Activated CD4-positive, alpha-beta T cell treated with anti-CD3 and anti-CD28 coated beads, Interleukin-2, amount 10 ng/mL, durations not matched to agents 7 days and 5 days (primary cell): ENCODE measurements around the gene XCR1. TPM values are rescaled to one million over a fixed set of nuclear protein-coding genes. Genes with fewer than 3 reads are reported as not detected.

Experiments
- CTCF ChIA-PET: fragments of 350-600 bp; sonication (Branson Sonifier 250); formaldehyde crosslinking; loops from one replicate; lab custom pipeline; 2021; ENCODE audit warnings: antibody characterized with exemption; lab: Charles Lee
- POLR2A ChIA-PET: fragments of 350-600 bp; sonication (Branson Sonifier 250); formaldehyde crosslinking; loops from one replicate; lab custom pipeline; 2021; ENCODE audit warnings: antibody characterized with exemption; lab: Charles Lee
- DNase-seq: peaks from one replicate; pipeline ENCODE4 v3.0.0-alpha.2; 2020
- H3K27ac Mint-ChIP-seq: one replicate; pipeline ENCODE4 v1.8.0; 2021; ENCODE audit warnings: mild to moderate bottlenecking, moderate library complexity, mixed read lengths
- H3K27me3 Mint-ChIP-seq: one replicate; pipeline ENCODE4 v1.8.0; 2021; ENCODE audit warnings: mixed read lengths
- H3K36me3 Mint-ChIP-seq: one replicate; pipeline ENCODE4 v1.8.0; 2021; ENCODE audit warnings: low read depth, mixed read lengths
- H3K4me1 Mint-ChIP-seq: one replicate; pipeline ENCODE4 v1.8.0; 2021; ENCODE audit warnings: mixed read lengths
- H3K4me3 Mint-ChIP-seq: one replicate; pipeline ENCODE4 v1.8.0; 2021; ENCODE audit warnings: mild to moderate bottlenecking, moderate library complexity, mixed read lengths
- H3K9me3 Mint-ChIP-seq: one replicate; pipeline ENCODE4 v1.8.0; 2021; ENCODE audit warnings: mixed read lengths
- total RNA-seq, 2 experiments: library from RNA; stranded (reverse); gene quantifications; one replicate each; pipeline ENCODE4 v1.2.3, GENCODE V29; 2021

The XCR1 gene
- not detected for total RNA-seq

DNA sequence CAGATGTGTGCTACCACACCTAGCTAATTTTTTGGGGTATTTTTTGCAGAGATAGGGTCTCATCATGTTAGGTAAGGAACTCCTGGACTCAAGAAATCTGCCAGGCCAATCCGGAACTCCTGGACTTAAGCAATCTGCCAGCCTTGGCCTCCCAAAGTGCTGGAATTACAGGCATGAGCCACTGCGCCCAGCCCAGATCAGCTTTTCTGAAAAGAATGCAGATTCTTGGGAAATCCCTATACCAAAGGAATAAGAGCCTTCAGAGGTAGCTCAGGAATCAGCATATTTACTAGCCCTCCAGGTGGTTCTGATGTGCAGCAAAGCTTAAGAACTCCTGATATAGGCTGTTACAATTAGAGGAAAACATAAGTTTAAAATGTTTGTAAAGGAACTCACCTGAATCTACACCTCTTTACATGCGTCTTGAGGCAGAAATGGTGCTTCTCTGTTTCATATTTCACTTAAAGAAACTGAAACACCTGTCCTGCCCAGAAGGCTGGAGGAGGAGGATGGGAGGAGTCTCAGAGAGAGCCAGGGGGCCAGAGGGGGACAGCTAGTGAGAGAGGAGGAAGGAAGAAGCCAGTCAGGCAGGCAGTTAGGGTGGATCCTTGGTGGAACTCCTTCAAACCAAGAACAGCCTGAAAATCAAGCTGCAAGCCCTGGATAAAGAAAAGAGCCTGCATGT is at the start of gene XCR1:
Gene XCR1, minus strand, starts transcription at position 463 of the 685 bp plus-strand sequence. CDS start 5,536 bp downstream, outside the sequence.
- no peak within 1 kb of the TSS for H3K27ac Mint-ChIP-seq
- H3K9me3 Mint-ChIP-seq: peaks cover 20% of the 10 kb centered on the region
- H3K27me3 Mint-ChIP-seq: peaks cover 17% of the 10 kb centered on the region
- no peaks in the 10 kb centered on the region for H3K4me1 Mint-ChIP-seq
- CTCF ChIA-PET: interaction anchor here (0.6 to 1.4 kb wide), 4 partner anchors 12 to 267 kb away, joined by 3 to 7 read pairs (median 3); no protein-coding TSS in a partner anchor
- POLR2A ChIA-PET: no interaction called here
- no peak within 1 kb of the TSS for H3K4me3 Mint-ChIP-seq
- H3K36me3 Mint-ChIP-seq: peaks cover 1% of the 10 kb centered on the region
- no peak for DNase-seq

- no peak overlapping the region for H3K27ac Mint-ChIP-seq
- CTCF ChIA-PET: interaction anchor here (0.8 to 5.8 kb wide), 25 partner anchors 9 to 326 kb away, joined by 3 to 120 read pairs (median 4); partner anchors contain the start of genes CCR1 and CXCR6
- H3K9me3 Mint-ChIP-seq: peaks cover 10% of the 10 kb centered on the region
- peaks cover 12% of the 10 kb centered on the region for H3K36me3 Mint-ChIP-seq
- H3K4me1 Mint-ChIP-seq: peaks cover 24% of the 10 kb centered on the region
- peaks cover 55% of the 10 kb centered on the region for H3K27me3 Mint-ChIP-seq
- H3K4me3 Mint-ChIP-seq: no peak overlapping the region
- POLR2A ChIA-PET: no interaction called here
- DNase-seq: no peak
These were observed 49.3 kb upstream of the XCR1 start for GRCh38 chr3:46076606-46077005.

GRCh38 chr3:46075816-46076215 is 48.5 kb upstream of the XCR1 start:
- ChIA-PET CTCF (interaction anchor here (0.9 to 5.8 kb wide), 13 partner anchors 8 to 325 kb away, joined by 3 to 120 read pairs (median 4); partner anchors contain the start of gene CXCR6), POLR2A (no interaction called here)
- Mint-ChIP-seq H3K4me3 (no peak overlapping the region), H3K27ac (no peak overlapping the region), H3K9me3 (peaks cover 16% of the 10 kb centered on the region), H3K27me3 (peaks cover 59% of the 10 kb centered on the region), H3K4me1 (peaks cover 32% of the 10 kb centered on the region), H3K36me3 (peaks cover 19% of the 10 kb centered on the region)
- DNase-seq: no peak

- ChIA-PET POLR2A (no interaction called here), CTCF (no interaction called here)
- H3K4me3 Mint-ChIP-seq: peak overlapping the region; percentile 7
- peaks cover 29% of the 10 kb centered on the region for H3K36me3 Mint-ChIP-seq
- no peak for DNase-seq
- H3K27me3 Mint-ChIP-seq: peaks cover 74% of the 10 kb centered on the region
- H3K27ac Mint-ChIP-seq: peak overlapping the region; percentile 60
- H3K9me3 Mint-ChIP-seq: peaks cover 17% of the 10 kb centered on the region
- peaks cover 55% of the 10 kb centered on the region for H3K4me1 Mint-ChIP-seq
These were observed 44.1 kb upstream of the XCR1 start for GRCh38 chr3:46071222-46071858.

GRCh38 chr3:46070595-46071093 is 43.4 kb upstream of the XCR1 start:
- H3K27me3 Mint-ChIP-seq: peaks cover 70% of the 10 kb centered on the region
- POLR2A ChIA-PET: no interaction called here
- peak overlapping the region; percentile 60 for H3K27ac Mint-ChIP-seq
- peaks cover 17% of the 10 kb centered on the region for H3K9me3 Mint-ChIP-seq
- H3K4me1 Mint-ChIP-seq: peaks cover 59% of the 10 kb centered on the region
- peaks cover 29% of the 10 kb centered on the region for H3K36me3 Mint-ChIP-seq
- CTCF ChIA-PET: interaction anchor here (0.6 to 7.0 kb wide), 2 partner anchors 7 to 281 kb away, joined by 5 to 52 read pairs; no protein-coding TSS in a partner anchor
- DNase-seq: no peak
- H3K4me3 Mint-ChIP-seq: peak overlapping the region; percentile 7

DNA sequence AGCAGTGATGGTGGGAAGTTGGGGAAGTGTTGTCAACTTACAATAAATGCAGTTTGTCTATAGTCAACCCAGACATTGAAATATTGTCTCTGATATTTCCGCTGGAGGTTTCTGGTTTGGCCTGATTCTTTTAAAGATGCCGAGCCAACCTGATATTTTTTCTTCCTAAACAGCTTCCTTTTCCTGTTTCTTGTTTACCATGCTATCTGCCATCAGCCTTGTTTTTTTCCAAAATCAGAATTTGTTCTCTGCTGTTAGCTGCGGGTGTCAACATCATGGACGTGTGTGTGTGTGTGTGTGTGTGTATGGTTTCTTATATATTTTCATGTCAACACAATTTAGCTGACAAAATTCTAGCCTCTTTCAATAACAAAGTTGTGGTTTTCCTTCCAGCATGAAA is 41.2 kb upstream of the XCR1 start:
- Mint-ChIP-seq H3K27ac (peak overlapping the region; percentile 67), H3K27me3 (peaks cover 61% of the 10 kb centered on the region), H3K4me1 (peaks cover 73% of the 10 kb centered on the region), H3K4me3 (peak overlapping the region; percentile 3), H3K9me3 (peaks cover 17% of the 10 kb centered on the region), H3K36me3 (peaks cover 27% of the 10 kb centered on the region)
- no peak for DNase-seq
- ChIA-PET POLR2A (no interaction called here), CTCF (interaction anchor here (0.7 to 7.0 kb wide), 7 partner anchors 9 to 309 kb away, joined by 3 to 52 read pairs (median 3); no protein-coding TSS in a partner anchor)

GRCh38 chr3:46067401-46067800 is 40.1 kb upstream of the XCR1 start:
- CTCF ChIA-PET: interaction anchor here (1.4 to 7.0 kb wide), 4 partner anchors 10 to 310 kb away, joined by 3 to 52 read pairs (median 3); no protein-coding TSS in a partner anchor
- Mint-ChIP-seq H3K4me1 (peaks cover 73% of the 10 kb centered on the region), H3K36me3 (peaks cover 18% of the 10 kb centered on the region), H3K27me3 (peaks cover 61% of the 10 kb centered on the region), H3K9me3 (peaks cover 10% of the 10 kb centered on the region), H3K4me3 (no peak overlapping the region), H3K27ac (peak overlapping the region; percentile 39)
- no peak for DNase-seq
- POLR2A ChIA-PET: no interaction called here

GRCh38 chr3:46065750-46066256 is 38.5 kb upstream of the XCR1 start:
- H3K9me3 Mint-ChIP-seq: peaks cover 3% of the 10 kb centered on the region
- POLR2A ChIA-PET: no interaction called here
- CTCF ChIA-PET: interaction anchor here (1.5 to 7.0 kb wide), 3 partner anchors 12 to 127 kb away, joined by 3 to 52 read pairs (median 6); no protein-coding TSS in a partner anchor
- H3K27me3 Mint-ChIP-seq: peaks cover 63% of the 10 kb centered on the region
- H3K4me1 Mint-ChIP-seq: peaks cover 63% of the 10 kb centered on the region
- no peak for DNase-seq
- peaks cover 10% of the 10 kb centered on the region for H3K36me3 Mint-ChIP-seq
- H3K27ac Mint-ChIP-seq: peak overlapping the region; percentile 74
- no peak overlapping the region for H3K4me3 Mint-ChIP-seq

- peak overlapping the region; percentile 37 for H3K4me3 Mint-ChIP-seq
- CTCF ChIA-PET: interaction anchor here (1.3 to 7.0 kb wide), 5 partner anchors 12 to 129 kb away, joined by 3 to 52 read pairs (median 4); no protein-coding TSS in a partner anchor
These were observed 38.0 kb upstream of the XCR1 start for GRCh38 chr3:46065294-46065705.

DNA sequence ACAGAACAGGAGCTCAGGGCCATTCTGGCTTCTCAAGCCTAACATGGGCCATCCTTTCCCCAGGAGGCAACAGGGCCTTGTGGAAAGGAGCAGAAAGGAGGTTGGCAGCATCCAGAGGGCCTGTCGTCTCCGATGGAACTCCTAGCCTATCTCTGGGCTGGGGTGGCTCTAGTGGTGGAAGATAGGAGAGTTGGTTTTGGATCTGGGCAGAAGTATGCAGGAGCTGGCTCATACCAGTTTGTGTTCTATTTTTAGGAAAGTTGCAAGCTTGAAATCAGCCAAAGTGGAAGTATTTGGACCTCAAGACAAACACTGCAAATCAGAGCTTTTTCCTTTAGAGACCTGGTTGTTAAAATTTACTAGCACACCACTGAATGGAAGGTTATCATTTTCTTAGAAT is 35.4 kb upstream of the XCR1 start:
- no peak overlapping the region for H3K27ac Mint-ChIP-seq
- H3K9me3 Mint-ChIP-seq: peaks cover 2% of the 10 kb centered on the region
- no peak for DNase-seq
- peaks cover 66% of the 10 kb centered on the region for H3K27me3 Mint-ChIP-seq
- no peak overlapping the region for H3K4me3 Mint-ChIP-seq
- ChIA-PET CTCF (interaction anchor here (0.6 to 1.4 kb wide), 3 partner anchors 10 to 44 kb away, joined by 3 to 4 read pairs (median 3); no protein-coding TSS in a partner anchor), POLR2A (no interaction called here)
- H3K4me1 Mint-ChIP-seq: peaks cover 34% of the 10 kb centered on the region
- peaks cover 2% of the 10 kb centered on the region for H3K36me3 Mint-ChIP-seq

More at GRCh38 chr3:46065294-46065705, 38.0 kb upstream of the XCR1 start:
- Mint-ChIP-seq H3K27me3 (peaks cover 66% of the 10 kb centered on the region), H3K27ac (peak overlapping the region; percentile 72), H3K9me3 (peaks cover 2% of the 10 kb centered on the region), H3K36me3 (peaks cover 9% of the 10 kb centered on the region), H3K4me1 (peaks cover 58% of the 10 kb centered on the region)
- peak; percentile 82 for DNase-seq
- POLR2A ChIA-PET: no interaction called here

- no peak for DNase-seq
- no peak overlapping the region for H3K4me3 Mint-ChIP-seq
- ChIA-PET CTCF (interaction anchor here (0.6 to 1.3 kb wide), 3 partner anchors 11 to 44 kb away, joined by 3 to 5 read pairs (median 3); no protein-coding TSS in a partner anchor), POLR2A (no interaction called here)
- no peaks in the 10 kb centered on the region for H3K36me3 Mint-ChIP-seq
- H3K27me3 Mint-ChIP-seq: peaks cover 64% of the 10 kb centered on the region
- H3K27ac Mint-ChIP-seq: no peak overlapping the region
- peaks cover 26% of the 10 kb centered on the region for H3K4me1 Mint-ChIP-seq
- H3K9me3 Mint-ChIP-seq: peaks cover 2% of the 10 kb centered on the region
These were observed 34.6 kb upstream of the XCR1 start for GRCh38 chr3:46061887-46062286.

DNA sequence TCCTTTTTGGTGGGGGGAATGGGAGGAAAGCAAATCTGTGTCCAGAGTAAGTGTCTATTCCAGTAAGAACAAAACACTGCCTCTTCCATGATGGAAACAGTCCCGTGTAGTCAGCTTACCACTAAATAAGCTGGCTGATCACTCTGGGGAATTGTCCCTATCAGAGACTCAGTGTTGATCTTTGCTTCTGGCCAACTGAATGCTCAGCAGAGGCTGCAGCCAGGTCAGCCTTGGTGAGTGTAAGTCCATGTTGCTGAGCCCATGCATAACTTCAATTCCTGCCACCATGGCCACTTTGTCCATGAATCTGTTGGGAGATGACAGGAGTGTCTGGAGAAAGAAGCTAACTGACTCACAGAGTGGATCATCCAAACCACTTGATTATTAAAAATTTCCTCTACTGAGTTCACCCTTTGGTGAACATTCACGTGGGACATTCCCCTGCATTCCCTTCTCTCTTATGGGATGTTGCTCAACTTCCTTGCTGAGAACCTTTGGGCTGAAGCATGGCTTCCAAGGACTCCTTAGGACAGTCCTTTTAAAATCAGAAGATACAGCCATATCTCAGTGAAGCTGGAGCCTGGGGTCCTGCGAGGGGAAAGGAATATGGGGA is 33.9 kb upstream of the XCR1 start:
- Mint-ChIP-seq H3K4me1 (peaks cover 21% of the 10 kb centered on the region), H3K36me3 (no peaks in the 10 kb centered on the region), H3K9me3 (peaks cover 2% of the 10 kb centered on the region), H3K27ac (peak overlapping the region; percentile 33), H3K27me3 (peaks cover 63% of the 10 kb centered on the region), H3K4me3 (no peak overlapping the region)
- no peak for DNase-seq
- ChIA-PET CTCF (interaction anchor here (1.1 kb wide), 1 partner anchor 18 kb away, joined by 5 read pairs; no protein-coding TSS in a partner anchor), POLR2A (no interaction called here)
